Smooth muscle cell (in vitro differentiated cells): ENCODE results near the gene DDX56. TPM values are rescaled to one million over a fixed set of nuclear protein-coding genes. Genes with fewer than 3 reads are reported as not detected.

Experiments used
- DNase-seq: peaks from one replicate; lab custom pipeline; 2025; ENCODE audit not compliant: unreplicated experiment; lab: John Stamatoyannopoulos, UW
- H2AFZ ChIP-seq: fragments of 200-600 bp; sonication (generic); 2 replicates; pipeline ENCODE4 v1.6.0; 2016; ENCODE audit warnings: antibody characterized with exemption, low read depth, mild to moderate bottlenecking
- H3F3A ChIP-seq: fragments of 200-600 bp; sonication (generic); 2 replicates; pipeline ENCODE4 v1.6.0; 2017; ENCODE audit warnings: antibody characterized with exemption, low read depth
- H3K27ac ChIP-seq: fragments of 200-600 bp; sonication (generic); 2 replicates; pipeline ENCODE4 v1.5.1; 2016; ENCODE audit warnings: low read depth, mild to moderate bottlenecking
- H3K27me3 ChIP-seq: fragments of 200-600 bp; sonication (generic); 2 replicates; pipeline ENCODE4 v1.6.1; 2016; ENCODE audit warnings: low read depth, mild to moderate bottlenecking
- H3K36me3 ChIP-seq: fragments of 200-600 bp; sonication (generic); 2 replicates; pipeline ENCODE4 v1.5.1; 2016; ENCODE audit warnings: low read depth
- H3K4me1 ChIP-seq: fragments of 200-600 bp; sonication (generic); 2 replicates; pipeline ENCODE4 v1.5.1; 2016; ENCODE audit warnings: low read depth
- H3K4me2 ChIP-seq: fragments of 200-600 bp; sonication (generic); 2 replicates; pipeline ENCODE4 v1.6.0; 2016; ENCODE audit warnings: mild to moderate bottlenecking
- H3K4me3 ChIP-seq: fragments of 200-600 bp; sonication (generic); 2 replicates; pipeline ENCODE4 v1.5.1; 2016; ENCODE audit warnings: mild to moderate bottlenecking
- H3K79me2 ChIP-seq: fragments of 200-600 bp; sonication (generic); 2 replicates; pipeline ENCODE4 v1.6.0; 2016; ENCODE audit warnings: low read depth, mild to moderate bottlenecking
- H3K9ac ChIP-seq: fragments of 200-600 bp; sonication (generic); 2 replicates; pipeline ENCODE4 v1.6.0; 2016; ENCODE audit warnings: low read depth
- H3K9me3 ChIP-seq: fragments of 200-600 bp; sonication (generic); replicated peaks from 2 replicates; pipeline ENCODE4 v1.5.1; 2016; ENCODE audit warnings: low read depth
- H4K20me1 ChIP-seq: fragments of 200-600 bp; sonication (generic); 2 replicates; pipeline ENCODE4 v1.6.0; 2016; ENCODE audit warnings: low read depth
- CTCF ChIP-seq: fragments of 200-600 bp; sonication (generic); IDR thresholded peaks from 2 replicates; pipeline ENCODE4 v1.5.1; 2017; ENCODE audit warnings: borderline replicate concordance, mild to moderate bottlenecking, antibody characterized with exemption; ENCODE audit not compliant: insufficient read depth, poor library complexity, severe bottlenecking
- WGBS: methylation state at CpG from one replicate; pipeline ENCODE4 v1.1.7; 2016; ENCODE audit warnings: low lambda C conversion rate; 5-methylcytosine and 5-hydroxymethylcytosine counted together
- polyA plus RNA-seq: library from polyadenylated mRNA; unstranded; fragments of >200 nt; fragmentation: Nextera tagmentation; extraction: Ambion mirVana; gene quantifications from 2 replicates; pipeline ENCODE4 v1.2.1, GENCODE V29; 2016
- total RNA-seq: library from RNA; depleted of rRNA; stranded (reverse); fragments of >200 nt; gene quantifications from 2 replicates; pipeline ENCODE4 v1.2.3, GENCODE V29; 2014

Gene DDX56
- total and polyA plus RNA-seq, 2 experiments from 2014 or later: 43.2 to 64.5 TPM

- Histone ChIP-seq H3K27ac (no peak overlapping the region), H3K9ac (no peak overlapping the region), H2AFZ (no peak overlapping the region), H3K4me2 (no peak overlapping the region), H3K36me3 (no peaks in the 10 kb centered on the region), H3F3A (no peaks in the 10 kb centered on the region), H3K27me3 (no peaks in the 10 kb centered on the region), H3K9me3 (no peaks in the 10 kb centered on the region), H3K79me2 (no peaks in the 10 kb centered on the region), H4K20me1 (no peaks in the 10 kb centered on the region), H3K4me3 (no peak overlapping the region), H3K4me1 (no peaks in the 10 kb centered on the region)
- 99% methylated on average over 5 of the region's 5 CpGs for WGBS
- TF ChIP-seq CTCF: no peak
- no peak for DNase-seq
Measured at GRCh38 chr7:44540592-44541027, 33.1 kb downstream of the DDX56 start.

GRCh38 chr7:44539669-44540506, 33.8 kb downstream of the DDX56 start:
- no peaks in the 10 kb centered on the region for H4K20me1 ChIP-seq
- no peak overlapping the region for H3K27ac ChIP-seq
- H3K9ac ChIP-seq: no peak overlapping the region
- H3F3A ChIP-seq: no peaks in the 10 kb centered on the region
- H3K4me1 ChIP-seq: no peaks in the 10 kb centered on the region
- no peak for DNase-seq
- no peak overlapping the region for H2AFZ ChIP-seq
- no peaks in the 10 kb centered on the region for H3K27me3 ChIP-seq
- no peak overlapping the region for H3K4me3 ChIP-seq
- no peaks in the 10 kb centered on the region for H3K9me3 ChIP-seq
- no peaks in the 10 kb centered on the region for H3K36me3 ChIP-seq
- H3K4me2 ChIP-seq: no peak overlapping the region
- H3K79me2 ChIP-seq: no peaks in the 10 kb centered on the region
- 94% methylated on average over 27 of the region's 27 CpGs for WGBS
- no peak for TF ChIP-seq CTCF

GRCh38 chr7:44538798-44539668, 34.7 kb downstream of the DDX56 start:
- H3K4me2 ChIP-seq: no peak overlapping the region
- H3K79me2 ChIP-seq: no peaks in the 10 kb centered on the region
- DNase-seq: no peak
- H3K9me3 ChIP-seq: no peaks in the 10 kb centered on the region
- H3K4me3 ChIP-seq: no peak overlapping the region
- H3K27me3 ChIP-seq: no peaks in the 10 kb centered on the region
- WGBS: 94% methylated on average over 32 of the region's 32 CpGs
- no peaks in the 10 kb centered on the region for H3K36me3 ChIP-seq
- no peaks in the 10 kb centered on the region for H3K4me1 ChIP-seq
- H2AFZ ChIP-seq: no peak overlapping the region
- no peaks in the 10 kb centered on the region for H4K20me1 ChIP-seq
- no peak overlapping the region for H3K9ac ChIP-seq
- TF ChIP-seq CTCF: no peak
- H3F3A ChIP-seq: no peaks in the 10 kb centered on the region
- no peak overlapping the region for H3K27ac ChIP-seq
